IMR-90 (cell line): ENCODE measurements around the gene ERLIN1. TPM values are rescaled to one million over a fixed set of nuclear protein-coding genes. Genes with fewer than 3 reads are reported as not detected.

Experiments used
- ATAC-seq: fragments of 200-7000 bp; cut with Tn5 transposase; 2 replicates; pipeline ENCODE4 v1.9.1; 2020; ENCODE audit warnings: low read depth, mild to moderate bottlenecking, moderate library complexity
- BruUV-seq: library from RNA; stranded (reverse); fragments of 400-500 nt; replicated peaks from 2 replicates; lab custom pipeline; 2021; lab: Mats Ljungman, UMichigan
- CTCF ChIA-PET: fragments of 300-600 bp; formaldehyde crosslinking; extraction: SDS; loops from one replicate; lab custom pipeline; 2021; ENCODE audit warnings: antibody characterized with exemption; lab: Yijun Ruan, JAX
- POLR2A ChIA-PET: fragments of 300-600 bp; sonication (Branson Sonifier 250); formaldehyde crosslinking; loops from one replicate; lab custom pipeline; 2022; ENCODE audit warnings: antibody characterized with exemption; ENCODE audit not compliant: unreplicated experiment; lab: Charles Lee
- DNase-seq: peaks from one replicate; pipeline ENCODE4 v3.0.0; 2013
- H2AFZ ChIP-seq: replicated peaks from 2 replicates; pipeline ENCODE3; 2013; ENCODE audit warnings: low read length, mild to moderate bottlenecking; ENCODE audit not compliant: poor library complexity
- H2AK5ac ChIP-seq: 2 replicates; pipeline ENCODE4 v1.6.1; 2013; ENCODE audit warnings: low read depth, low read length, inconsistent platforms
- H2AK9ac ChIP-seq: replicated peaks from 2 replicates; pipeline ENCODE3; 2013; ENCODE audit warnings: mild to moderate bottlenecking, low read depth, low read length, moderate library complexity; ENCODE audit not compliant: poor library complexity
- H2BK120ac ChIP-seq: 2 replicates; pipeline ENCODE4 v1.6.1; 2013; ENCODE audit warnings: low read depth, low read length, inconsistent platforms
- H2BK15ac ChIP-seq: 3 replicates; pipeline ENCODE4 v1.6.1; 2013; ENCODE audit warnings: low read depth, low read length, inconsistent platforms
- H2BK20ac ChIP-seq: 2 replicates; pipeline ENCODE4 v1.6.1; 2013; ENCODE audit warnings: low read depth, mild to moderate bottlenecking, inconsistent platforms, low read length, moderate library complexity
- H2BK5ac ChIP-seq: 2 replicates; pipeline ENCODE4 v1.6.1; 2013; ENCODE audit warnings: mild to moderate bottlenecking, low read depth, low read length, inconsistent platforms; ENCODE audit not compliant: poor library complexity, severe bottlenecking
- H3K14ac ChIP-seq: replicated peaks from 2 replicates; pipeline ENCODE4 v1.6.1; 2013; ENCODE audit warnings: low read depth, low read length, inconsistent platforms
- H3K18ac ChIP-seq: 2 replicates; pipeline ENCODE4 v1.6.1; 2013; ENCODE audit warnings: low read depth, low read length, control low read depth
- H3K23ac ChIP-seq: 2 replicates; pipeline ENCODE4 v1.6.1; 2013; ENCODE audit warnings: low read depth, low read length, inconsistent platforms
- H3K27ac ChIP-seq: 2 replicates; pipeline ENCODE4 v1.5.1; 2013; ENCODE audit warnings: mild to moderate bottlenecking, control low read depth, low read length; ENCODE audit not compliant: insufficient read depth
- H3K27me3 ChIP-seq: 2 replicates; pipeline ENCODE4 v1.6.1; 2013; ENCODE audit warnings: low read length; ENCODE audit not compliant: control insufficient read depth, insufficient read depth
- H3K36me3 ChIP-seq: 2 replicates; pipeline ENCODE4 v1.6.1; 2013; ENCODE audit warnings: low read length, mixed read lengths; ENCODE audit not compliant: control insufficient read depth, insufficient read depth
- H3K4ac ChIP-seq: 2 replicates; pipeline ENCODE4 v1.6.1; 2013; ENCODE audit warnings: low read depth, low read length, inconsistent platforms
- H3K4me1 ChIP-seq: 2 replicates; pipeline ENCODE4 v1.6.1; 2013; ENCODE audit warnings: low read length, mixed read lengths; ENCODE audit not compliant: control insufficient read depth, insufficient read depth
- H3K4me2 ChIP-seq: 2 replicates; pipeline ENCODE4 v1.6.1; 2013; ENCODE audit warnings: low read depth, mild to moderate bottlenecking, control low read depth, low read length, moderate library complexity
- H3K4me3 ChIP-seq: 2 replicates; pipeline ENCODE4 v1.5.1; 2013; ENCODE audit warnings: low read depth, mild to moderate bottlenecking, control low read depth, low read length, moderate library complexity; ENCODE audit not compliant: insufficient read depth
- H3K56ac ChIP-seq: 2 replicates; pipeline ENCODE4 v1.6.1; 2013; ENCODE audit warnings: low read length, inconsistent platforms; ENCODE audit not compliant: insufficient read depth; ENCODE audit errors: extremely low read depth
- H3K79me1 ChIP-seq, 2 experiments: 2 replicates each; pipeline ENCODE4 v1.6.1; 2013; ENCODE audit warnings: low read length in 2 of 2, inconsistent platforms in 1 of 2, low read depth in 1 of 2
- H3K9ac ChIP-seq: 2 replicates; pipeline ENCODE4 v1.6.1; 2013; ENCODE audit warnings: low read depth, low read length, control low read depth
- H3K9me1 ChIP-seq: 2 replicates; pipeline ENCODE4 v1.6.1; 2013; ENCODE audit warnings: low read length, inconsistent platforms; ENCODE audit not compliant: insufficient read depth
- H3K9me3 ChIP-seq: 2 replicates; pipeline ENCODE4 v1.6.1; 2013; ENCODE audit warnings: low read length; ENCODE audit not compliant: control insufficient read depth, insufficient read depth
- H4K20me1 ChIP-seq: 2 replicates; pipeline ENCODE4 v1.6.1; 2013; ENCODE audit warnings: low read length, inconsistent platforms; ENCODE audit not compliant: insufficient read depth
- H4K5ac ChIP-seq: 2 replicates; pipeline ENCODE4 v1.6.1; 2013; ENCODE audit warnings: mild to moderate bottlenecking, low read depth, low read length, control low read depth
- H4K8ac ChIP-seq, 2 experiments: 2 replicates each; pipeline ENCODE4 v1.6.1; 2013; ENCODE audit warnings: low read depth in 2 of 2, low read length in 2 of 2, control low read depth in 1 of 2, inconsistent platforms in 1 of 2
- H4K91ac ChIP-seq: 2 replicates; pipeline ENCODE4 v1.6.1; 2013; ENCODE audit warnings: low read depth, low read length, inconsistent platforms; ENCODE audit not compliant: insufficient read depth
- BHLHE40 ChIP-seq: fragments of 150-350 bp; IDR thresholded peaks from 2 replicates; pipeline ENCODE4 v1.6.1; 2016; ENCODE audit warnings: mild to moderate bottlenecking, low read depth, low read length
- CEBPB ChIP-seq: IDR thresholded peaks from 2 replicates; pipeline ENCODE4 v1.6.1; 2012; ENCODE audit warnings: low read depth, low read length, improper control_type of control experiment
- CHD1 ChIP-seq: IDR thresholded peaks from 2 replicates; pipeline ENCODE4 v1.6.1; 2012; ENCODE audit warnings: low read depth, low read length, improper control_type of control experiment
- MAFK ChIP-seq: IDR thresholded peaks from 2 replicates; pipeline ENCODE4 v1.6.1; 2012; ENCODE audit warnings: low read depth, low read length, improper control_type of control experiment
- MAZ ChIP-seq: IDR thresholded peaks from 2 replicates; pipeline ENCODE4 v1.6.1; 2012; ENCODE audit warnings: low read depth, mild to moderate bottlenecking, low read length, improper control_type of control experiment, moderate library complexity, borderline replicate concordance
- POLR2A ChIP-seq: IDR thresholded peaks from 2 replicates; pipeline ENCODE4 v1.6.1; 2012; ENCODE audit warnings: mild to moderate bottlenecking, low read depth, low read length
- RAD21 ChIP-seq: IDR thresholded peaks from 2 replicates; pipeline ENCODE4 v1.6.1; 2012; ENCODE audit warnings: low read length, improper control_type of control experiment
- RCOR1 ChIP-seq: IDR thresholded peaks from 2 replicates; pipeline ENCODE4 v1.6.1; 2012; ENCODE audit warnings: mild to moderate bottlenecking, low read length, improper control_type of control experiment; ENCODE audit not compliant: insufficient replicate concordance
- RFX5 ChIP-seq: IDR thresholded peaks from 2 replicates; pipeline ENCODE4 v1.8.0; 2012; ENCODE audit warnings: low read depth, mild to moderate bottlenecking, low read length, moderate library complexity
- SMC3 ChIP-seq: fragments of 150-350 bp; IDR thresholded peaks from 2 replicates; pipeline ENCODE4 v1.6.1; 2016; ENCODE audit warnings: low read depth, mild to moderate bottlenecking, antibody characterized with exemption, low read length, moderate library complexity
- WGBS, 2 experiments: methylation state at CpG; one replicate each; pipeline versions ENCODE4 v1.1.5 to v1.1.7; 2013; ENCODE audit warnings: missing lambda C conversion rate in 2 of 2; ENCODE audit not compliant: insufficient read length in 1 of 2; ENCODE audit errors: extremely low coverage in 2 of 2; 5-methylcytosine and 5-hydroxymethylcytosine counted together
- dilution Hi-C: fragments of 300-500 bp; cut with HindIII; formaldehyde crosslinking; loops from one replicate; pipeline ENCODE4 v1.14.3; 2018; ENCODE audit warnings: low sequenced_read_pairs; ENCODE audit not compliant: unreplicated experiment
- in situ Hi-C: fragments of 300-500 bp; cut with MboI; formaldehyde crosslinking; loops from 3 replicates; pipeline ENCODE4 v1.14.3; 2019; ENCODE audit warnings: low sequenced_read_pairs, inconsistent platforms, mixed read lengths
- intact Hi-C: fragments of 100-400 bp; cut with micrococcal nuclease; formaldehyde crosslinking; loops from 2 replicates; pipeline ENCODE4 v1.10.0; 2022
- polyA plus RNA-seq, 3 experiments: library from polyadenylated mRNA; depleted of rRNA; stranded (reverse); fragments of >200 nt; gene quantifications; 2 replicates each; pipeline ENCODE4 v1.2.3, GENCODE V29; 2012; ENCODE audit warnings: low replicate concordance in 1 of 3
- total RNA-seq: library from RNA; depleted of rRNA; stranded (reverse); fragments of >200 nt; gene quantifications from 2 replicates; pipeline ENCODE4 v1.2.3, GENCODE V29; 2012
- TF ChIP-seq, protein P1 (sequence below): fragments of 150-350 bp; IDR thresholded peaks from 2 replicates; pipeline ENCODE4 v1.6.1; 2017; ENCODE audit warnings: mild to moderate bottlenecking, antibody characterized with exemption, low read length, low read depth
- TF ChIP-seq, protein P2 (sequence below): fragments of 150-350 bp; IDR thresholded peaks from 2 replicates; pipeline ENCODE4 v1.6.1; 2016; ENCODE audit warnings: low read depth, mild to moderate bottlenecking, low read length, moderate library complexity, borderline replicate concordance

The ERLIN1 gene
- total and polyA plus RNA-seq, 2 of the 4 experiments (the other 2 are of a cell fraction), result 31.5 to 33.9 TPM

DNA sequence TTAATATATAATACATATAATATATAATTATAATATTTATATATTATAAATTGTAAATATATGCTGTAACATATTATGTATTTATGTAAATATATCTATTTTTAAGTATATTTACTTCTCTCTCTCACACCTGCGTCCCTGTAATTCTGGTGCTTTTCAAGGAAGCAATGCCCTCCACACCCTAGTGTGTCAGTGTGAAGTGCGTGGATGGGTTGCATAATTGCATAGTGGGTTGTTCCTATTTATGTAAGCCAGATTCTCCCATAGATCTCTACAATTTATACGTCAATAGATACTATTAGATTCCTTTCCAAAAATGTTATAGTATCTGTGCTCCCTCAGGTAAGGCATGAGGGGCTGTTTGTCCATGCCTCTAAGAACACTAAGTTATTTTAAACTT is 54.3 kb downstream of the ERLIN1 start:
- Histone ChIP-seq H2BK5ac (no peak overlapping the region), H3K4me1 (no peaks in the 10 kb centered on the region), H4K5ac (no peak overlapping the region), H3K27ac (no peak overlapping the region), H3K36me3 (no peaks in the 10 kb centered on the region), H3K4me3 (no peak overlapping the region), H3K9me1 (no peaks in the 10 kb centered on the region), H4K8ac (no peak overlapping the region), H3K23ac (no peak overlapping the region), H3K18ac (no peak overlapping the region), H4K20me1 (no peaks in the 10 kb centered on the region), H3K14ac (no peak overlapping the region), H2AK5ac (no peak overlapping the region), H3K9me3 (0 out of 2 replicates have a peak, but pooled peaks cover 3% of the 10 kb centered on the region), H3K4ac (no peak overlapping the region), H2BK120ac (no peak overlapping the region), H4K91ac (no peak overlapping the region), H2AK9ac (no peak overlapping the region), H3K9ac (no peak overlapping the region), H2AFZ (no peak overlapping the region), H2BK15ac (no peak overlapping the region), H3K79me1 (no peaks in the 10 kb centered on the region), H3K4me2 (no peak overlapping the region), H2BK20ac (no peak overlapping the region), H3K56ac (no peak overlapping the region), H3K27me3 (peaks cover 12% of the 10 kb centered on the region)
- TF ChIP-seq BHLHE40 (no peak), RCOR1 (no peak), POLR2A (no peak), SMC3 (no peak), RAD21 (no peak), CHD1 (no peak), MAFK (no peak), MAZ (no peak), RFX5 (no peak), CEBPB (no peak)
- TF ChIP-seq, protein P1, sequence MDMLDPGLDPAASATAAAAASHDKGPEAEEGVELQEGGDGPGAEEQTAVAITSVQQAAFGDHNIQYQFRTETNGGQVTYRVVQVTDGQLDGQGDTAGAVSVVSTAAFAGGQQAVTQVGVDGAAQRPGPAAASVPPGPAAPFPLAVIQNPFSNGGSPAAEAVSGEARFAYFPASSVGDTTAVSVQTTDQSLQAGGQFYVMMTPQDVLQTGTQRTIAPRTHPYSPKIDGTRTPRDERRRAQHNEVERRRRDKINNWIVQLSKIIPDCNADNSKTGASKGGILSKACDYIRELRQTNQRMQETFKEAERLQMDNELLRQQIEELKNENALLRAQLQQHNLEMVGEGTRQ, result no peak
- TF ChIP-seq, protein P2, sequence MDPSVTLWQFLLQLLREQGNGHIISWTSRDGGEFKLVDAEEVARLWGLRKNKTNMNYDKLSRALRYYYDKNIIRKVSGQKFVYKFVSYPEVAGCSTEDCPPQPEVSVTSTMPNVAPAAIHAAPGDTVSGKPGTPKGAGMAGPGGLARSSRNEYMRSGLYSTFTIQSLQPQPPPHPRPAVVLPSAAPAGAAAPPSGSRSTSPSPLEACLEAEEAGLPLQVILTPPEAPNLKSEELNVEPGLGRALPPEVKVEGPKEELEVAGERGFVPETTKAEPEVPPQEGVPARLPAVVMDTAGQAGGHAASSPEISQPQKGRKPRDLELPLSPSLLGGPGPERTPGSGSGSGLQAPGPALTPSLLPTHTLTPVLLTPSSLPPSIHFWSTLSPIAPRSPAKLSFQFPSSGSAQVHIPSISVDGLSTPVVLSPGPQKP, result no peak
- dilution Hi-C loops (no loop called here), intact Hi-C loops (no loop called here), in situ Hi-C loops (no loop called here)
- no peak for DNase-seq
- ChIA-PET CTCF (no interaction called here), POLR2A (no interaction called here)
- no CpG with 5 or more reads among the region's 3 CpGs for WGBS, 2 experiments
- ATAC-seq, result no peak
- BruUV-seq, result no TSS peak
